HEK293 (cell line): ENCODE measurements around the gene SYNC.

Experiments used
- CTCF ChIP-seq: fragments of 450-650 bp; formaldehyde crosslinking; IDR thresholded peaks from 2 replicates; pipeline ENCODE4 v1.5.1; 2016; ENCODE audit warnings: missing biosample characterization, missing genetic modification characterization
- GFI1B ChIP-seq: fragments of 450-650 bp; formaldehyde crosslinking; IDR thresholded peaks from 2 replicates; pipeline ENCODE4 v1.5.1; 2016; ENCODE audit warnings: missing biosample characterization, missing genetic modification characterization
- KLF10 ChIP-seq: fragments of 450-650 bp; IDR thresholded peaks from 2 replicates; pipeline ENCODE4 v1.5.1; 2018; ENCODE audit warnings: missing biosample characterization, mild to moderate bottlenecking, missing genetic modification characterization
- KLF7 ChIP-seq: fragments of 450-650 bp; formaldehyde crosslinking; IDR thresholded peaks from 2 replicates; pipeline ENCODE4 v1.5.1; 2016; ENCODE audit warnings: missing biosample characterization, missing genetic modification characterization, borderline replicate concordance
- OSR2 ChIP-seq: fragments of 450-650 bp; formaldehyde crosslinking; IDR thresholded peaks from 2 replicates; pipeline ENCODE4 v1.5.1; 2016; ENCODE audit warnings: missing biosample characterization, missing genetic modification characterization
- OVOL3 ChIP-seq: fragments of 450-650 bp; formaldehyde crosslinking; IDR thresholded peaks from 2 replicates; pipeline ENCODE4 v1.5.1; 2016; ENCODE audit warnings: missing biosample characterization, missing genetic modification characterization
- SP2 ChIP-seq: fragments of 450-650 bp; formaldehyde crosslinking; IDR thresholded peaks from 2 replicates; pipeline ENCODE4 v1.5.1; 2016; ENCODE audit warnings: missing biosample characterization, missing genetic modification characterization
- SP3 ChIP-seq: fragments of 450-650 bp; formaldehyde crosslinking; IDR thresholded peaks from 2 replicates; pipeline ENCODE4 v1.5.1; 2016; ENCODE audit warnings: missing biosample characterization, missing genetic modification characterization
- WT1 ChIP-seq: fragments of 450-650 bp; formaldehyde crosslinking; IDR thresholded peaks from 2 replicates; pipeline ENCODE4 v1.5.1; 2016; ENCODE audit warnings: missing biosample characterization, missing genetic modification characterization
- YY2 ChIP-seq: fragments of 450-650 bp; formaldehyde crosslinking; IDR thresholded peaks from 2 replicates; pipeline ENCODE4 v1.5.1; 2016; ENCODE audit warnings: missing biosample characterization, missing genetic modification characterization
- ZBTB26 ChIP-seq: fragments of 450-650 bp; formaldehyde crosslinking; optimal IDR thresholded peaks from 2 replicates; pipeline ENCODE3; 2016; ENCODE audit warnings: missing biosample characterization, mild to moderate bottlenecking, missing genetic modification characterization
- ZFHX2 ChIP-seq: fragments of 450-650 bp; formaldehyde crosslinking; conservative IDR thresholded peaks from 2 replicates; pipeline ENCODE4 v1.5.1; 2016; ENCODE audit warnings: missing biosample characterization, missing genetic modification characterization
- ZNF169 ChIP-seq: fragments of 450-650 bp; formaldehyde crosslinking; IDR thresholded peaks from 2 replicates; pipeline ENCODE4 v1.5.1; 2016; ENCODE audit warnings: missing biosample characterization, missing genetic modification characterization
- ZNF184 ChIP-seq: fragments of 450-650 bp; IDR thresholded peaks from 2 replicates; pipeline ENCODE4 v1.5.1; 2018; ENCODE audit warnings: missing biosample characterization, mild to moderate bottlenecking, missing genetic modification characterization
- ZNF211 ChIP-seq: fragments of 450-650 bp; formaldehyde crosslinking; IDR thresholded peaks from 2 replicates; pipeline ENCODE4 v1.5.1; 2016; ENCODE audit warnings: low read depth, missing biosample characterization, missing genetic modification characterization
- ZNF248 ChIP-seq: fragments of 450-650 bp; formaldehyde crosslinking; IDR thresholded peaks from 2 replicates; pipeline ENCODE4 v1.5.1; 2017; ENCODE audit warnings: missing biosample characterization, missing genetic modification characterization
- ZNF280D ChIP-seq: fragments of 450-650 bp; formaldehyde crosslinking; IDR thresholded peaks from 2 replicates; pipeline ENCODE4 v1.5.1; 2016; ENCODE audit warnings: missing biosample characterization, missing genetic modification characterization
- ZNF404 ChIP-seq: fragments of 450-650 bp; formaldehyde crosslinking; IDR thresholded peaks from 2 replicates; pipeline ENCODE4 v1.5.1; 2017; ENCODE audit warnings: missing biosample characterization, missing genetic modification characterization
- ZNF610 ChIP-seq: fragments of 450-650 bp; formaldehyde crosslinking; IDR thresholded peaks from 2 replicates; pipeline ENCODE4 v1.5.1; 2016; ENCODE audit warnings: missing biosample characterization, missing genetic modification characterization, borderline replicate concordance
- ZNF626 ChIP-seq: fragments of 450-650 bp; sonication (Bioruptor Pico); formaldehyde crosslinking; IDR thresholded peaks from 2 replicates; pipeline ENCODE4 v1.5.1; 2018; ENCODE audit warnings: missing biosample characterization, missing genetic modification characterization, inconsistent platforms
- ZNF639 ChIP-seq: fragments of 450-650 bp; formaldehyde crosslinking; IDR thresholded peaks from 2 replicates; pipeline ENCODE4 v1.5.1; 2016; ENCODE audit warnings: missing biosample characterization, missing genetic modification characterization
- ZNF658 ChIP-seq: fragments of 450-650 bp; formaldehyde crosslinking; IDR thresholded peaks from 2 replicates; pipeline ENCODE4; 2016; ENCODE audit warnings: missing biosample characterization, missing genetic modification characterization
- ZNF707 ChIP-seq: fragments of 450-650 bp; formaldehyde crosslinking; IDR thresholded peaks from 2 replicates; pipeline ENCODE4 v1.5.1; 2016; ENCODE audit warnings: missing biosample characterization, missing genetic modification characterization
- ZNF792 ChIP-seq: fragments of 450-650 bp; formaldehyde crosslinking; IDR thresholded peaks from 2 replicates; pipeline ENCODE4 v1.5.1; 2016; ENCODE audit warnings: missing biosample characterization, missing genetic modification characterization
- TF ChIP-seq, protein P1 (sequence below): fragments of 450-650 bp; formaldehyde crosslinking; IDR thresholded peaks from 2 replicates; pipeline ENCODE4 v1.5.1; 2016; ENCODE audit warnings: missing biosample characterization, missing genetic modification characterization, borderline replicate concordance
- TF ChIP-seq, protein P2 (sequence below): fragments of 450-650 bp; formaldehyde crosslinking; IDR thresholded peaks from 2 replicates; pipeline ENCODE4 v1.5.1; 2016; ENCODE audit warnings: missing biosample characterization, missing genetic modification characterization

SYNC gene

DNA sequence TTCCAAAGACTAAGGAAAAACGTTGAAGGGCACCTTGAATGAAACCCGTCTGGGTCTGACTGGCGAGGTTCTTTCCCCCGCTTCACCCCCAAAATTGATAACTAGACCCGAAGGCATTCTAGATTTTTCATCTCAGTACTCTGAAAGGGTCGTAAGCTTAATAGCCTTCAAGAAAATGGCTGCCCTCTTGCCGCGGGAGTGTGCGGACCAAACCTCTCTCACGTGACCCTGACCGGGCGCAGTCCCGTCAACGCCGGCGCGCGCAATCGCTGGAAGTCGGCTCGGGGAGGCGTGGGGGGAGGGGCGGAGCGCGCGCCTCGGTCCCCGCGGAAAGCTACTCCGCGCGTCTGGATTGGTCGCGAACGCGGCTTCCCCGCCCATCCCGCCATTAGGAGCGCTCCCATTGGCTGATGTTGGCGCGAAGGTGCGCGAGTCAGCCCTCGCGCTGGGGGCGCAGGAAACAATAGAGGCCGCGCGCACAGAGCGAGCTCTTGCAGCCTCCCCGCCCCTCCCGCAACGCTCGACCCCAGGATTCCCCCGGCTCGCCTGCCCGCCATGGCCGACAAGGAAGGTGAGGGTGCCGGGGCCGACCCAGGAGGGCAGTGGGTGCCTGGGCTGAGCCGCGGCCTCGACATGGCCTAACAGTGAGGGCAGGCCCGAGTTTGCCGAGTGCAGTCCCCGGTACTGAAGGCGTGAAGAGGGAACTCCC is 51.7 kb downstream of the SYNC start, which contains the start of gene RBBP4 (continued):
- TF ChIP-seq OSR2 (no peak; the same call in 1 of the 2 replicates), ZNF184 (peak; percentile 75; the same call in 1 of the 2 replicates), CTCF (tag by site-specific recombination) (peak; percentile 24; the same call in 1 of the 2 replicates), SP2 (tag by site-specific recombination) (peak; percentile 98), ZNF280D (no peak), KLF10 (tag by site-specific recombination) (peak; percentile 62; the same call in 1 of the 2 replicates), ZNF792 (tag by site-specific recombination) (0 out of 2 replicates have a peak, but pooled peaks have one; percentile 12), ZNF610 (0 out of 2 replicates have a peak, but pooled peaks have one; percentile 19), ZNF211 (no peak), ZNF707 (no peak), ZNF658 (tag by site-specific recombination) (no peak), YY2 (peak; percentile 70; the same call in 1 of the 2 replicates), OVOL3 (tag by site-specific recombination) (no peak), ZNF404 (tag by site-specific recombination) (no peak), WT1 (tag by site-specific recombination) (peak; percentile 66), KLF7 (tag by site-specific recombination) (0 out of 2 replicates have a peak, but pooled peaks have one; percentile 37), ZBTB26 (peak; percentile 100), ZFHX2 (tag by site-specific recombination) (peak; percentile 80), ZNF639 (tag by site-specific recombination) (peak; percentile 30; the same call in 1 of the 2 replicates), SP3 (tag by site-specific recombination) (peak; percentile 81), ZNF248 (tag by site-specific recombination) (no peak), GFI1B (tag by site-specific recombination) (no peak), ZNF626 (no peak), ZNF169 (tag by site-specific recombination) (no peak)
- TF ChIP-seq, protein P1, sequence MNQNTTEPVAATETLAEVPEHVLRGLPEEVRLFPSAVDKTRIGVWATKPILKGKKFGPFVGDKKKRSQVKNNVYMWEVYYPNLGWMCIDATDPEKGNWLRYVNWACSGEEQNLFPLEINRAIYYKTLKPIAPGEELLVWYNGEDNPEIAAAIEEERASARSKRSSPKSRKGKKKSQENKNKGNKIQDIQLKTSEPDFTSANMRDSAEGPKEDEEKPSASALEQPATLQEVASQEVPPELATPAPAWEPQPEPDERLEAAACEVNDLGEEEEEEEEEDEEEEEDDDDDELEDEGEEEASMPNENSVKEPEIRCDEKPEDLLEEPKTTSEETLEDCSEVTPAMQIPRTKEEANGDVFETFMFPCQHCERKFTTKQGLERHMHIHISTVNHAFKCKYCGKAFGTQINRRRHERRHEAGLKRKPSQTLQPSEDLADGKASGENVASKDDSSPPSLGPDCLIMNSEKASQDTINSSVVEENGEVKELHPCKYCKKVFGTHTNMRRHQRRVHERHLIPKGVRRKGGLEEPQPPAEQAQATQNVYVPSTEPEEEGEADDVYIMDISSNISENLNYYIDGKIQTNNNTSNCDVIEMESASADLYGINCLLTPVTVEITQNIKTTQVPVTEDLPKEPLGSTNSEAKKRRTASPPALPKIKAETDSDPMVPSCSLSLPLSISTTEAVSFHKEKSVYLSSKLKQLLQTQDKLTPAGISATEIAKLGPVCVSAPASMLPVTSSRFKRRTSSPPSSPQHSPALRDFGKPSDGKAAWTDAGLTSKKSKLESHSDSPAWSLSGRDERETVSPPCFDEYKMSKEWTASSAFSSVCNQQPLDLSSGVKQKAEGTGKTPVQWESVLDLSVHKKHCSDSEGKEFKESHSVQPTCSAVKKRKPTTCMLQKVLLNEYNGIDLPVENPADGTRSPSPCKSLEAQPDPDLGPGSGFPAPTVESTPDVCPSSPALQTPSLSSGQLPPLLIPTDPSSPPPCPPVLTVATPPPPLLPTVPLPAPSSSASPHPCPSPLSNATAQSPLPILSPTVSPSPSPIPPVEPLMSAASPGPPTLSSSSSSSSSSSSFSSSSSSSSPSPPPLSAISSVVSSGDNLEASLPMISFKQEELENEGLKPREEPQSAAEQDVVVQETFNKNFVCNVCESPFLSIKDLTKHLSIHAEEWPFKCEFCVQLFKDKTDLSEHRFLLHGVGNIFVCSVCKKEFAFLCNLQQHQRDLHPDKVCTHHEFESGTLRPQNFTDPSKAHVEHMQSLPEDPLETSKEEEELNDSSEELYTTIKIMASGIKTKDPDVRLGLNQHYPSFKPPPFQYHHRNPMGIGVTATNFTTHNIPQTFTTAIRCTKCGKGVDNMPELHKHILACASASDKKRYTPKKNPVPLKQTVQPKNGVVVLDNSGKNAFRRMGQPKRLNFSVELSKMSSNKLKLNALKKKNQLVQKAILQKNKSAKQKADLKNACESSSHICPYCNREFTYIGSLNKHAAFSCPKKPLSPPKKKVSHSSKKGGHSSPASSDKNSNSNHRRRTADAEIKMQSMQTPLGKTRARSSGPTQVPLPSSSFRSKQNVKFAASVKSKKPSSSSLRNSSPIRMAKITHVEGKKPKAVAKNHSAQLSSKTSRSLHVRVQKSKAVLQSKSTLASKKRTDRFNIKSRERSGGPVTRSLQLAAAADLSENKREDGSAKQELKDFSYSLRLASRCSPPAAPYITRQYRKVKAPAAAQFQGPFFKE (tag by site-specific recombination) = no peak
- TF ChIP-seq, protein P2, sequence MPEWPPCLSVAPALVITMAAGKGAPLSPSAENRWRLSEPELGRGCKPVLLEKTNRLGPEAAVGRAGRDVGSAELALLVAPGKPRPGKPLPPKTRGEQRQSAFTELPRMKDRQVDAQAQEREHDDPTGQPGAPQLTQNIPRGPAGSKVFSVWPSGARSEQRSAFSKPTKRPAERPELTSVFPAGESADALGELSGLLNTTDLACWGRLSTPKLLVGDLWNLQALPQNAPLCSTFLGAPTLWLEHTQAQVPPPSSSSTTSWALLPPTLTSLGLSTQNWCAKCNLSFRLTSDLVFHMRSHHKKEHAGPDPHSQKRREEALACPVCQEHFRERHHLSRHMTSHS = no peak
